HCT116 (cell line): ENCODE data around the gene PNMA8C.

Experiments used
- ATF3 ChIP-seq: IDR thresholded peaks from 2 replicates; pipeline ENCODE4 v1.6.1; 2012
- CTCF ChIP-seq, 3 experiments: fragments of 200-600 bp in 1 of 3; sonication (generic) in 1 of 3; IDR thresholded peaks in 2 of 3; conservative IDR thresholded peaks in 1 of 3; 2 replicates each; pipeline ENCODE4 v1.5.1; 2012 to 2017; ENCODE audit warnings: low read depth in 2 of 3, low read length in 2 of 3, antibody characterized with exemption in 1 of 3, borderline replicate concordance in 1 of 3, control low read depth in 1 of 3, mild to moderate bottlenecking in 1 of 3, mixed read lengths in 1 of 3, mixed run types in 1 of 3, moderate library complexity in 1 of 3; ENCODE audit not compliant: insufficient read depth in 1 of 3
- EZH2 ChIP-seq: fragments of 200-600 bp; sonication (generic); IDR thresholded peaks from 2 replicates; pipeline ENCODE4 v1.6.1; 2017; ENCODE audit warnings: antibody characterized with exemption, mixed run types
- JUND ChIP-seq: IDR thresholded peaks from 2 replicates; pipeline ENCODE4 v1.6.1; 2012
- MAX ChIP-seq: IDR thresholded peaks from 2 replicates; pipeline ENCODE4 v1.6.1; 2012
- POLR2A ChIP-seq: IDR thresholded peaks from 2 replicates; pipeline ENCODE4 v1.7.0; 2011; ENCODE audit warnings: borderline replicate concordance; ENCODE audit not compliant: insufficient read depth, insufficient read length; ENCODE audit errors: extremely low read depth
- ZFX ChIP-seq: fragments of 450-650 bp; IDR thresholded peaks from 2 replicates; pipeline ENCODE4 v1.6.1; 2017
- ZNF274 ChIP-seq: fragments of 200-500 bp; sonication (Bioruptor generic); IDR thresholded peaks from 2 replicates; pipeline ENCODE4 v1.6.1; 2014; ENCODE audit warnings: mild to moderate bottlenecking, low read depth, low read length, inconsistent platforms
- TF ChIP-seq, protein P1 (sequence below): IDR thresholded peaks from 2 replicates; pipeline ENCODE4 v1.6.1; 2012; ENCODE audit warnings: low read depth

DNA sequence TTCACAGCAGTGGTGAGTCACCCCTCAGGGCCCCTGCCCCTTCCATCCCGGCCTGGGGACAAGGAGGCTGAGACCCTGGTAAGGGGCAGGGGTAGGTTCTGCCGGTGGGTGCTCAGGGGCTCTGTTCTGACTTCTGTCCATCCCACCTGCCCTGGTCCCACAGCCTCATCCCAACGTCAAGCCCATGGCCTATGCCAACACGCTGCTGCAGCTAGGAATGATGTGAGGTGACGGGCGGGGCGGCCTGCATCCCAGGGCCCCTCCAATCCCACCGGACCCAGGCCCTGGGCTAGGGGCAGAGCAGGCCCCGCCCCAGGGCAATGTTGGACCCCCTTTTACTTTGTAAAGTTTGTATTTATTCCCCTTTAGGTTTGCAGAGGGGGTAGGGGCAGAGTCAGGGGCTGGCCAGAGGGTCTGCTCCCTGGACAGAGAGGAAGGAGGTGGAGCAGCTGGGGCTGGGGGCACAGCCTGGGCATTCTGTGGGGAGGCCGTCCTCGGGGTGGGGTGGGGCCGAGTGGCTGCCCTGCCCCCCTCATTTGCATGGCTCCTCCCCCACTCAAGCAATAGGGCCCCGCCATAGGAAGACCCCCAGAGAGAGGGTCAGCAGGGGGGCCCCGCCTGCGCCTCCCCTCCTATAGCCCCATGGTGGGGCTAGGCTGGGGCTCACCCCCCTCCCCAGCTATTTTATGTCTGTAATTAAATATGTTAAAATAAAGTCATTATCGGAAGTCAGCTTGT is 38.4 kb downstream of the PNMA8C start:
- TF ChIP-seq JUND (no peak), POLR2A (no peak), EZH2 (no peak), CTCF (IDR thresholded peaks at IDR 0.05 in 2 of 3, conservative IDR thresholded peaks at IDR 0.05 in 1 of 3; ENCODE audit: borderline replicate concordance in 1 of 3, insufficient read depth in 1 of 3, low read depth in 2 of 3, low read length in 2 of 3) (no peak), ATF3 (no peak), ZFX (no peak), ZNF274 (no peak), MAX (no peak)
- TF ChIP-seq, protein P1, sequence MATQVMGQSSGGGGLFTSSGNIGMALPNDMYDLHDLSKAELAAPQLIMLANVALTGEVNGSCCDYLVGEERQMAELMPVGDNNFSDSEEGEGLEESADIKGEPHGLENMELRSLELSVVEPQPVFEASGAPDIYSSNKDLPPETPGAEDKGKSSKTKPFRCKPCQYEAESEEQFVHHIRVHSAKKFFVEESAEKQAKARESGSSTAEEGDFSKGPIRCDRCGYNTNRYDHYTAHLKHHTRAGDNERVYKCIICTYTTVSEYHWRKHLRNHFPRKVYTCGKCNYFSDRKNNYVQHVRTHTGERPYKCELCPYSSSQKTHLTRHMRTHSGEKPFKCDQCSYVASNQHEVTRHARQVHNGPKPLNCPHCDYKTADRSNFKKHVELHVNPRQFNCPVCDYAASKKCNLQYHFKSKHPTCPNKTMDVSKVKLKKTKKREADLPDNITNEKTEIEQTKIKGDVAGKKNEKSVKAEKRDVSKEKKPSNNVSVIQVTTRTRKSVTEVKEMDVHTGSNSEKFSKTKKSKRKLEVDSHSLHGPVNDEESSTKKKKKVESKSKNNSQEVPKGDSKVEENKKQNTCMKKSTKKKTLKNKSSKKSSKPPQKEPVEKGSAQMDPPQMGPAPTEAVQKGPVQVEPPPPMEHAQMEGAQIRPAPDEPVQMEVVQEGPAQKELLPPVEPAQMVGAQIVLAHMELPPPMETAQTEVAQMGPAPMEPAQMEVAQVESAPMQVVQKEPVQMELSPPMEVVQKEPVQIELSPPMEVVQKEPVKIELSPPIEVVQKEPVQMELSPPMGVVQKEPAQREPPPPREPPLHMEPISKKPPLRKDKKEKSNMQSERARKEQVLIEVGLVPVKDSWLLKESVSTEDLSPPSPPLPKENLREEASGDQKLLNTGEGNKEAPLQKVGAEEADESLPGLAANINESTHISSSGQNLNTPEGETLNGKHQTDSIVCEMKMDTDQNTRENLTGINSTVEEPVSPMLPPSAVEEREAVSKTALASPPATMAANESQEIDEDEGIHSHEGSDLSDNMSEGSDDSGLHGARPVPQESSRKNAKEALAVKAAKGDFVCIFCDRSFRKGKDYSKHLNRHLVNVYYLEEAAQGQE = no peak
